HG02588 (cell line): ENCODE results near the gene ARPIN.
"Not testable (repeated sequence)": the region's sequence is repeated elsewhere in the genome, so short reads cannot be mapped to it uniquely, and the experiment has no call there.

Source experiments
- ATAC-seq: cut with Tn5 transposase; IDR thresholded peaks from one replicate; pipeline ENCODE4 v1.9.1; 2021; ENCODE audit warnings: mild to moderate bottlenecking, moderate library complexity; ENCODE audit not compliant: unreplicated experiment

The ARPIN gene

DNA sequence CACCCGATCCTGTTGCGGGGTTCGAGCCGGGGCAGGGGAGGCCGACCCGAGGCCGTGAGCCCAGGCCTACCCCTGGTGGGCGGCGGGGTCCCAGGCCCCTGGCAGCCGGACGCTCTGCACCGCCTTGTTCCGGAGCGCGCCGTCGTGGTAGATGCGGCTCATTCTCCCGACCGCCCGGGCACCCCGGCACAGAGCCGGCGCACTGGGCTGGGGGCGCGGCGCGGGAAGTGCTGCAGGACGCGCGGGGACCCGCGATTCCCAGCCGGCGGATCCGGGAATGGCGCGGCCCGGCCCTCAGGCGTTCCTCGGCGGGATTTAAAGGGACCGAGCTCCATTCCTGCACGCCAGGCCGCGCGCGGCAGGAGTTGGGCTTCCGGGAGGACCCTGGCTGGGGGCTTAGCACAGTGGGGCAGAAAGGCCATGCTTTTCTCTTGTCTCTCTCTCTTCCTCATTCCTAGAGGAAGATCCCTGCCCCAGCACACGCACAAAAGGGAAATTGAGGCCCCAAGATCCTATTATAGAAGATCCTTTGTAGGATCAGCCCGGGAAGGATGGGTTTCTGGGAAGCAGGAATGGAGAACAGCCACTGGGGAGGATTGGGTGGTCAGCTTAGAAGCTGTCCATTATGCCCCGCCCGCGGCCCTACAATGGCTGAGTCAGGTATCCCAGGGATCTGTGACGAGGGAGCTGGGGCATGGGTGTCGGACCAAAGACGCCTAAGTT lies at the start of gene ARPIN:
Gene ARPIN, minus strand, starts transcription at position 279 of the 723 bp plus-strand sequence. Its CDS starts 117 bp downstream, at position 162.
- ATAC-seq, result no peak

DNA sequence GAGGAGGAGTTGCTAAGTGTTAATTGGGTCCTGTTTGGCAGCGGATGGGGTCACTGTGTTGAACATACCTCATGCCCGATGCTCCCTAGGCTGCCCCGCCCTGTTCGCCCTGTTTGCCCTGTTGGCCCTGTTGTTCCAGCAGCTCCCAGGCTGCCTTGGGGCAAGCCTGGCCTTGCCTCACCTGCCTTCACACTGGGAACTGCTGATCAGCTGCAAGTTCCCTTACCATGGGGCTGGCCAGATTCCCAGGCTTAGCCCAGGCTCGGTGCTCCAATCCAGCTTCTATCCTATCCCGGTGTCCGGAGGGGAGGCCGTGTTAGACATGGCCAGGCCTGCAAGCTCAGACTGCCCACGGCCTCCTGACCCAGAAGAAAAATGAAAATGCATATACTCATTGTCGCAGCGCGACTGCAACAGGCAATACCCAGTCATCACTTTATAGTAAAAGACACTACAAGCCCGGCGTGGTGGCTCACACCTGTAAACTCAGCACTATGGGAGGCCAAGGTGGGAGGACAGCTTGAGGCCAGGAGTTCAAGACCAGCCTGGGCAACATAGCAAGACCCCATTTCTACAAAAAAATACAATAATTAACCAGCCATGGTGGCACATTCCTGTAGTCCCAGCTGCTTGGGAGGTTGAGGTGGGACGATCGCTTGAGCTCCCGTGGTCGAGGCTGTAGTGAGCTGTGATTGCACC lies 45.5 kb upstream of the ARPIN start:
- ATAC-seq, result no peak

- not testable (repeated sequence) for ATAC-seq
These were observed 42.8 kb upstream of the ARPIN start for GRCh38 chr15:89955449-89955998.

DNA sequence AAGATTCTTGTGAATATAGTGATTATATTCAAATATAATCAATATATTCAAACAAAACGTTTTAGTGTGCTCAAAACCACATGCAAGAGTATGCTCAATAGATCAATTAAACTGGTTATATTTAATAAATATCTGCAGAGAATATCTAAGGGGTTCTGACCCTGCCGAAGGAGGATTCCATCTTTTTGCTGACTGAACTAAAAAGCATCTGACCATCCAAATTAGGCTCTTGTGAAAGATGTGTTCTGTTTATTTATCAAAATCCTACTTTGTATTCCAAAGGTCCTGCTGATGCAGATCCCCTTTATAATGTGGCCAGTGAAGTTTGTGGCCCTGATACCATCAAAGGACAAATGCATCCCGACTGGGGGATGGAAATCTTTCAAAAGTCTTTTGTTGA lies 41.8 kb upstream of the ARPIN start:
- ATAC-seq, result no peak

GRCh38 chr15:89948796-89949195 lies 36.0 kb upstream of the ARPIN start:
- ATAC-seq, result no peak

GRCh38 chr15:89947385-89947784 lies 34.6 kb upstream of the ARPIN start:
- ATAC-seq, result no peak

- no peak for ATAC-seq
These were observed 34.0 kb upstream of the ARPIN start for GRCh38 chr15:89946681-89947299.

- ATAC-seq, result not testable (repeated sequence)
These were observed 31.0 kb upstream of the ARPIN start for GRCh38 chr15:89943721-89944120.

GRCh38 chr15:89939910-89940309 lies 27.2 kb upstream of the ARPIN start:
- ATAC-seq, result no peak

- not testable (repeated sequence) for ATAC-seq
These were observed 26.6 kb upstream of the ARPIN start for GRCh38 chr15:89939377-89939776.

GRCh38 chr15:89937365-89938350 lies 24.9 kb upstream of the ARPIN start:
- ATAC-seq, result no peak

GRCh38 chr15:89936786-89937265 lies 24.1 kb upstream of the ARPIN start:
- no peak for ATAC-seq

DNA sequence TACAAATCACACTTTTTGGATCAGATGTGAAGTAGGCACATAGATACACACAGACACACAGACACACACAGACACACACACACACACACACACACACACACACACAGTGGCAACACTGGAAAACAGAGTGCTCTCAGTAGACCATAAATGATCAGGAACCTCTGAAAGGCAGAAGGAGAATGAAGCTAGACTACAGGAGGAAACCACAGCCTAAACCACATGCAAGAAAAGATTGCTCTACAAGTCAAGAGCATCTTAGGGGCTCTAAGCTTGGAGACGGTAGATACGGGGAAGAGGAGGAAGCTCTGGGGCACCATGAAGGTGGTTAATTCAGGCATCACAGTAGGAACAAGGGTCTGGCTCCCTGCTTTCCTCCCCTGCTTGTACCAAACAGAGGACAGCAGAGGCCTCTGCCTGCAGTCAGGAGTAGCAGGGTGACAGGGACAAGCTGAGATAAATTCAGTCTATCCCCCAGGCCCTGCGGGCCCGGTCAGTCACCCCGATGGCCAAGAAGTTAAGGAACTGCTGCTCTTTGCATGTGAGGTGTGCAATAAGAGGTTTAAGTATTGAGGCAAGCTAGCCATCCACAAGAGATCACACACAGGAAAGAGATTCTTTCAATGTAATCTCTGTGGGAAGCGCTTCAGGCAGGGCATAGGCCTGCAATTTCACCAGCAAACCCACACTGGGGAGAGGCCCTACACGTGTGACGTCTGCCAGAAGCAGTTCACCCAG lies 23.5 kb upstream of the ARPIN start:
- ATAC-seq, result no peak

- ATAC-seq, result no peak
These were observed 20.1 kb upstream of the ARPIN start for GRCh38 chr15:89932880-89933279.

- no peak for ATAC-seq
These were observed 15.7 kb upstream of the ARPIN start for GRCh38 chr15:89928421-89928820.

- no peak for ATAC-seq
These were observed 13.4 kb upstream of the ARPIN start for GRCh38 chr15:89926158-89926557.

DNA sequence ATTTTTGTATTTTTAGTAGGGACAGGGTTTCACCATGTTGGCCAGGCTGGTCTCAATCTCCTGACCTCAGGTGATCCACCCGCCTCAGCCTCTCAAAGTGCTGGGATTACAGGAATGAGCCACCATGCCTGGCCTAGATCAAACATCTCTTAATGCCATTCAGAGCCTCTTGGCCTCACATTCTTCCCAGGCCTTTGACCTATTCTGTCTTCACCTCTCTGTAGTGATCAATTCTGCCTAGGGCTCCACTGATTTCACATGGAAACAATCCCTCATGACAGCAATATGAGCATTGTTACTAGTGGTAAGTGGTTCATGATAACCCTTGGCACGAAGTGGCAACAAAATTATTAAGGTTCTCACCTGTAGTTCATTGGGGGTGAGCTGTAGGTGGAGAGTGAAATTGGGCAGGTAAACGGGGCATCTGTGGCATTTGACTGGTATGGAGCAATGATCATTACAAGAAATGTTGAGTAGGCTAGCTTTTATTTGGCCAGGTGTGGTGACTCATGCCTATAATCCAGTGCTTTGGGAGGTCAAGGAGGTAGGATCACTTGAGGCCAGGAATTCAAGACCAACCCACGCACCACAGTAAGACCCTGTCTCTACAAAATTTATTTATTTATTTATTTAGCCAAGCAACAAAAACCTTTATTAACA lies 4.8 kb upstream of the ARPIN start:
- no peak for ATAC-seq

GRCh38 chr15:89916660-89917059 lies 3.9 kb upstream of the ARPIN start:
- ATAC-seq, result no peak

- no peak for ATAC-seq
These were observed 543 bp downstream of the ARPIN start for GRCh38 chr15:89912145-89912673.
